IPS-20b (cell line): ENCODE results near the gene GNA14.
"Not testable (repeated sequence)": the region's sequence is repeated elsewhere in the genome, so short reads cannot be mapped to it uniquely, and the experiment has no call there.

Source experiments
- H3K27ac ChIP-seq: one replicate; pipeline ENCODE4 v1.5.1; 2013; ENCODE audit warnings: low read length
- H3K27me3 ChIP-seq: 2 replicates; pipeline ENCODE4 v1.6.1; 2013; ENCODE audit warnings: mild to moderate bottlenecking, low read length, inconsistent platforms; ENCODE audit not compliant: insufficient read depth
- H3K36me3 ChIP-seq: 2 replicates; pipeline ENCODE4 v1.6.1; 2013; ENCODE audit warnings: low read depth, mild to moderate bottlenecking, inconsistent platforms, low read length, moderate library complexity; ENCODE audit not compliant: insufficient read depth
- H3K4me1 ChIP-seq: 2 replicates; pipeline ENCODE4 v1.6.1; 2013; ENCODE audit warnings: mild to moderate bottlenecking, control low read depth, inconsistent platforms, low read length, moderate library complexity; ENCODE audit not compliant: insufficient read depth
- H3K4me3 ChIP-seq: 2 replicates; pipeline ENCODE4 v1.5.1; 2013; ENCODE audit warnings: mild to moderate bottlenecking, low read length, inconsistent platforms
- H3K9ac ChIP-seq: 2 replicates; pipeline ENCODE4 v1.6.1; 2013; ENCODE audit warnings: low read depth, mild to moderate bottlenecking, inconsistent platforms, low read length, moderate library complexity
- H3K9me3 ChIP-seq: 2 replicates; pipeline ENCODE4 v1.6.1; 2013; ENCODE audit warnings: mild to moderate bottlenecking, low read depth, low read length, inconsistent platforms; ENCODE audit not compliant: insufficient read depth

GNA14 gene

GRCh38 chr9:77648234-77649108 is at the start of gene GNA14:
TSS of gene GNA14 (minus strand) at chr9:77648322. CDS start at chr9:77647793, 529 bp downstream.
- Histone ChIP-seq H3K36me3 (no peaks in the 10 kb centered on the region), H3K4me3 (peak within 1 kb of the TSS; percentile 77; the same call in 1 of the 2 replicates), H3K27ac (no peak within 1 kb of the TSS), H3K4me1 (peaks cover 10% of the 10 kb centered on the region; the same call in 1 of the 2 replicates), H3K27me3 (peaks cover 51% of the 10 kb centered on the region), H3K9ac (peak within 1 kb of the TSS; percentile 46; the same call in 1 of the 2 replicates), H3K9me3 (no peaks in the 10 kb centered on the region)

GRCh38 chr9:77697238-77697984 is 49.3 kb upstream of the GNA14 start:
- no peak overlapping the region for H3K9ac ChIP-seq
- no peaks in the 10 kb centered on the region for H3K27me3 ChIP-seq
- H3K36me3 ChIP-seq, result no peaks in the 10 kb centered on the region
- no peaks in the 10 kb centered on the region for H3K4me1 ChIP-seq
- peaks cover 6% of the 10 kb centered on the region; the same call in 1 of the 2 replicates for H3K9me3 ChIP-seq
- no peak overlapping the region for H3K4me3 ChIP-seq
- H3K27ac ChIP-seq, result no peak overlapping the region

GRCh38 chr9:77690723-77691122 is 42.6 kb upstream of the GNA14 start:
- H3K27me3 ChIP-seq, H3K27ac ChIP-seq, H3K36me3 ChIP-seq, H3K9ac ChIP-seq, H3K4me3 ChIP-seq, H3K9me3 ChIP-seq, H3K4me1 ChIP-seq: not testable (repeated sequence)

GRCh38 chr9:77690119-77690518 is 42.0 kb upstream of the GNA14 start:
- H3K4me1 ChIP-seq, H3K36me3 ChIP-seq, H3K9me3 ChIP-seq, H3K4me3 ChIP-seq, H3K27ac ChIP-seq, H3K9ac ChIP-seq, H3K27me3 ChIP-seq: not testable (repeated sequence)

- H3K4me3 ChIP-seq, H3K27ac ChIP-seq, H3K9ac ChIP-seq, H3K4me1 ChIP-seq, H3K27me3 ChIP-seq, H3K9me3 ChIP-seq, H3K36me3 ChIP-seq: not testable (repeated sequence)
Measured at GRCh38 chr9:77687737-77688136, 39.6 kb upstream of the GNA14 start.

- Histone ChIP-seq H3K4me1 (no peaks in the 10 kb centered on the region), H3K27me3 (no peaks in the 10 kb centered on the region), H3K9ac (no peak overlapping the region), H3K9me3 (no peaks in the 10 kb centered on the region), H3K4me3 (no peak overlapping the region), H3K36me3 (no peaks in the 10 kb centered on the region), H3K27ac (no peak overlapping the region)
Measured at GRCh38 chr9:77680581-77680980, 32.5 kb upstream of the GNA14 start.

- Histone ChIP-seq H3K9ac (no peak overlapping the region), H3K36me3 (no peaks in the 10 kb centered on the region), H3K4me1 (no peaks in the 10 kb centered on the region), H3K4me3 (no peak overlapping the region), H3K9me3 (no peaks in the 10 kb centered on the region), H3K27me3 (no peaks in the 10 kb centered on the region), H3K27ac (no peak overlapping the region)
Measured at GRCh38 chr9:77679661-77680368, 31.7 kb upstream of the GNA14 start.

- Histone ChIP-seq H3K9ac (no peak overlapping the region), H3K4me1 (no peaks in the 10 kb centered on the region), H3K27me3 (no peaks in the 10 kb centered on the region), H3K36me3 (no peaks in the 10 kb centered on the region), H3K9me3 (no peaks in the 10 kb centered on the region), H3K27ac (no peak overlapping the region), H3K4me3 (no peak overlapping the region)
Measured at GRCh38 chr9:77679088-77679487, 31.0 kb upstream of the GNA14 start.

- Histone ChIP-seq H3K27me3 (no peaks in the 10 kb centered on the region), H3K36me3 (no peaks in the 10 kb centered on the region), H3K9me3 (no peaks in the 10 kb centered on the region), H3K4me1 (no peaks in the 10 kb centered on the region), H3K4me3 (no peak overlapping the region), H3K27ac (no peak overlapping the region), H3K9ac (no peak overlapping the region)
Measured at GRCh38 chr9:77677957-77678535, 29.9 kb upstream of the GNA14 start.

GRCh38 chr9:77677397-77677796 is 29.3 kb upstream of the GNA14 start:
- Histone ChIP-seq H3K4me3 (no peak overlapping the region), H3K27ac (no peak overlapping the region)

GRCh38 chr9:77673941-77674791 is 26.0 kb upstream of the GNA14 start:
- H3K27ac ChIP-seq, result no peak overlapping the region
- no peak overlapping the region for H3K4me3 ChIP-seq
- H3K9ac ChIP-seq, result no peak overlapping the region
- no peaks in the 10 kb centered on the region for H3K36me3 ChIP-seq
- no peaks in the 10 kb centered on the region for H3K4me1 ChIP-seq
- H3K27me3 ChIP-seq, result no peaks in the 10 kb centered on the region
- no peaks in the 10 kb centered on the region for H3K9me3 ChIP-seq

More at GRCh38 chr9:77677397-77677796, 29.3 kb upstream of the GNA14 start:
- H3K27me3 ChIP-seq, result no peaks in the 10 kb centered on the region
- H3K36me3 ChIP-seq, result no peaks in the 10 kb centered on the region
- no peaks in the 10 kb centered on the region for H3K9me3 ChIP-seq
- no peaks in the 10 kb centered on the region for H3K4me1 ChIP-seq
- H3K9ac ChIP-seq, result no peak overlapping the region
